Stimulated activated CD4-positive, alpha-beta T cell treated with anti-CD3 and anti-CD28 coated beads, Interleukin-1b, Interleukin-23, amount 100 ng/mL, for 4 hours (primary cell): ENCODE data around the gene PFN1.
"Not testable (repeated sequence)": the region's sequence is repeated elsewhere in the genome, so short reads cannot be mapped to it uniquely, and the experiment has no call there.

ENCODE experiments used
- DNase-seq, 2 donors: peaks; one replicate each; pipeline ENCODE4 v3.0.0-alpha.2; 2020; ENCODE audit warnings: low read depth in 2 of 2

The PFN1 gene

GRCh38 chr17:4945176-4945943, 3.0 kb downstream of the PFN1 start:
- peak; percentile 72 to 77 for DNase-seq

GRCh38 chr17:4944554-4945175, 3.7 kb downstream of the PFN1 start:
- DNase-seq, result no peak

GRCh38 chr17:4944163-4944553, 4.2 kb downstream of the PFN1 start:
- no peak for DNase-seq

- DNase-seq, result no peak
Measured at GRCh38 chr17:4942760-4943508, 5.4 kb downstream of the PFN1 start.

GRCh38 chr17:4941319-4941610, 7.1 kb downstream of the PFN1 start:
- DNase-seq, result no peak

- peak in 1 of 2 donors; percentile 24 for DNase-seq
Measured at GRCh38 chr17:4940555-4941318, 7.6 kb downstream of the PFN1 start.

GRCh38 chr17:4939796-4940554, 8.4 kb downstream of the PFN1 start, which contains the start of the genes RNF167 and SLC25A11:
TSS of gene RNF167 (plus strand) at chr17:4940268. CDS start at chr17:4940910, 642 bp downstream.
TSS of gene SLC25A11 (minus strand) at chr17:4940046. CDS start at chr17:4939910, 136 bp downstream.
- DNase-seq, result peak; percentile 87 to 94

GRCh38 chr17:4939546-4939795, 8.9 kb downstream of the PFN1 start:
- DNase-seq, result no peak

GRCh38 chr17:4938688-4939545, 9.4 kb downstream of the PFN1 start:
- DNase-seq, result no peak

GRCh38 chr17:4938069-4938491, 10.2 kb downstream of the PFN1 start:
- no peak for DNase-seq

GRCh38 chr17:4937553-4937952, 10.8 kb downstream of the PFN1 start:
- DNase-seq, result no peak

- no peak for DNase-seq
Measured at GRCh38 chr17:4936436-4936835, 11.9 kb downstream of the PFN1 start.

- DNase-seq, result no peak
Measured at GRCh38 chr17:4935650-4936049, 12.7 kb downstream of the PFN1 start.

- DNase-seq, result no peak
Measured at GRCh38 chr17:4934173-4934979, 14.0 kb downstream of the PFN1 start.

GRCh38 chr17:4933646-4934045, 14.7 kb downstream of the PFN1 start:
- DNase-seq, result no peak

- DNase-seq, result no peak
Measured at GRCh38 chr17:4932756-4933155, 15.6 kb downstream of the PFN1 start.

GRCh38 chr17:4931963-4932362, 16.4 kb downstream of the PFN1 start, which contains the start of gene GP1BA:
TSS of gene GP1BA (plus strand) at chr17:4932277. CDS start at chr17:4932605, 328 bp downstream.
- no peak for DNase-seq

- no peak for DNase-seq
Measured at GRCh38 chr17:4928881-4929280, 19.4 kb downstream of the PFN1 start.

GRCh38 chr17:4926577-4927335, 21.6 kb downstream of the PFN1 start:
- DNase-seq, result not testable (repeated sequence)
